ENCODE data around the gene LPIN2.

The LPIN2 gene

DNA sequence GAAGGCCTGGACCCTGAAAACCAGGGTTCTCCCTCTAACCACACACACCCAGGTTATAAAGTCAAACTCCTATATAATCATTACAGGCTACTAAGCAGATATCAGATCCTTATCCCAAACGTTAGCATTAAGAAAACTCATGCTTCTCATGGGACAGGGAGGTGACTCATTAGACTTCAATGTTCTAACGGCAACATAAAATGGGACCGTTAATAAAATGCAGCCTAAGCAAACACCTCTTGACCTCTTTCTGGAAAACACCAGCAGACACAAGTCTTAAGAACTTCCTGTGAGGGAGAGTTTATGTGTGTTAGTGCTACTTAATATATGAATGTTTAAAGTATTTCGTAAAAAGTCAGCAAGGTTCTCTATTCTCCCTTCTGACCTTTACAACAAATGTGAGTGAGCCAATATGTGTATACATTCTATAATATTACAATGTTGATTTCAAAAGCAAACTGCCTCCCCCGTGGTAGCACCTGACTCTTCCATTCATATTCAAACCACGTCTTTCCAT, 31.7 kb downstream of the LPIN2 start:
- Histone ChIP-seq H3K27me3 (ENCODE audit: control insufficient read depth, insufficient read depth, low read length) (no peaks in the 10 kb centered on the region), H3K4me1 (ENCODE audit: control insufficient read depth, insufficient read depth, low read length) (peaks cover 26% of the 10 kb centered on the region), H3K4me3 (ENCODE audit: low read depth, low read length) (no peak overlapping the region), H3K9ac (ENCODE audit: low read length) (no peak overlapping the region), H3K36me3 (ENCODE audit: control insufficient read depth, insufficient read depth, low read length) (no peaks in the 10 kb centered on the region), H3K9me3 (ENCODE audit: control insufficient read depth, insufficient read depth, low read depth, low read length) (peaks cover 4% of the 10 kb centered on the region; the same call in 1 of the 2 replicates), H3K27ac (ENCODE audit: low read depth, low read length) (0 out of 2 replicates have a peak overlapping the region, but pooled peaks have one; percentile 2)

DNA sequence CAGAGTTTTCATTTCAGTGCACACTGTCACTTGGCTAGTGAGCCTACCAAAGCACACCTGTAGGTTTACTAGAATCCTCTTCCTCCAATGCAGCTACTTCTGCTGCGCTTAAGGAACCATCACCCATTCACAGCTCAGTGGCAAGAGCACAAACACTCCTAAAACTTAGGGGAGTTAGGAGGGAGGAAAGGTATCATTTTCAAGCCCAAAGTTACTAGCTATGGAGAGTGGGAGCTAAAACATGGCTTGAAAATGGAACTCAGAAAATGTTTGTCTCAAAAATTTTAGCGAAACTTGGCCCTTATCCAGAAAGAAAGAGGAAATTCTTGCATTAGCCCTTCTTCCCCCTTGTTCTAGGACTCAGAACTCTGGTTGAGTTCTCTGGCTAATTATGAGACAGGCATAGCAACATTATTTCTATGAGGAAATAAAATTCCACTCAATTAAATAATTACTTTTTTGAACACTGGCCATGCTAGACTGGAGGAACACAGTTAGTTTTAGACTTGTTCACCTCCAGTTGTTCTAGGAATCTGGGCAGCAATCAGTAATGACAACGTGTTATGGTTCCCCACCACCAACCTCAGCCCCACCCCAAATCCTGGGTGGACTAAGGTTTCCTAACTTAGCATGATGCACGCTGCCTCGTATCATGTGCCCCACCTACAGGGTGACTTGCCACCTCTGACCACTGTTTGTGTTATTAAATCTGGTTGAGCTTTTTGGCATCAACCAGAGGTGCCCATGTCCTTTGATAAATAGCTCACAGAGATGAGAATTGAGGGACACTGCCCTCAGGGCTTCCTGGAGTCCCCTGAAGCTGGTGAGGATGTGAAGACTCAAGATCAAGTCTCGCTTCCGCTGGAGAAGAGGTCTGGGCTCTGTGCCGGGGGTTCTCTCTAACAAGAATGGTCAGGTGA, 32.8 kb downstream of the LPIN2 start:
- H3K4me3 ChIP-seq (ENCODE audit: low read depth, low read length): no peak overlapping the region
- no peaks in the 10 kb centered on the region for H3K9me3 ChIP-seq (ENCODE audit: control insufficient read depth, insufficient read depth, low read depth, low read length)
- no peaks in the 10 kb centered on the region for H3K27me3 ChIP-seq (ENCODE audit: control insufficient read depth, insufficient read depth, low read length)
- no peaks in the 10 kb centered on the region for H3K36me3 ChIP-seq (ENCODE audit: control insufficient read depth, insufficient read depth, low read length)
- peaks cover 26% of the 10 kb centered on the region for H3K4me1 ChIP-seq (ENCODE audit: control insufficient read depth, insufficient read depth, low read length)
- no peak overlapping the region for H3K9ac ChIP-seq (ENCODE audit: low read length)
- H3K27ac ChIP-seq (ENCODE audit: low read depth, low read length): no peak overlapping the region

DNA sequence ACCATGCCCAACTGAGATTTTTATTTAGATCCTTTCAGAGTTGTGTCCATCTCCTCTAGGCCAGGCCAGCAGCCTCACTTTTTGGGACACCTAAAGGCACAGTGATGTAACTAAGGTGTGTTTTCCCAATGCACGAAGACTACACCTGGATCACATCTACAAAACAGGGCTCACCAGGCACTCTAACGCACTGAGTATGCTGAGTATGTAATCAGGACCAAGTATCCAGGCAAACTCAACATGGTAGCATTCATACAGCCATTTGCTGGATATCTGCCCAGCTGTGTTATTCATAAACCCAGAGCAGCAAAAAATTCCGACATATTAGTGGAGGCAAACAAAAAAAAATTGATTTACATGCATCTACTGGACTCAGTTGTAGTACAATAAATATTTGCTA, 33.8 kb downstream of the LPIN2 start:
- H3K36me3 ChIP-seq (ENCODE audit: control insufficient read depth, insufficient read depth, low read length): no peaks in the 10 kb centered on the region
- no peaks in the 10 kb centered on the region for H3K9me3 ChIP-seq (ENCODE audit: control insufficient read depth, insufficient read depth, low read depth, low read length)
- peaks cover 26% of the 10 kb centered on the region for H3K4me1 ChIP-seq (ENCODE audit: control insufficient read depth, insufficient read depth, low read length)
- no peak overlapping the region for H3K9ac ChIP-seq (ENCODE audit: low read length)
- H3K27ac ChIP-seq (ENCODE audit: low read depth, low read length): no peak overlapping the region
- no peaks in the 10 kb centered on the region for H3K27me3 ChIP-seq (ENCODE audit: control insufficient read depth, insufficient read depth, low read length)
- no peak overlapping the region for H3K4me3 ChIP-seq (ENCODE audit: low read depth, low read length)

DNA sequence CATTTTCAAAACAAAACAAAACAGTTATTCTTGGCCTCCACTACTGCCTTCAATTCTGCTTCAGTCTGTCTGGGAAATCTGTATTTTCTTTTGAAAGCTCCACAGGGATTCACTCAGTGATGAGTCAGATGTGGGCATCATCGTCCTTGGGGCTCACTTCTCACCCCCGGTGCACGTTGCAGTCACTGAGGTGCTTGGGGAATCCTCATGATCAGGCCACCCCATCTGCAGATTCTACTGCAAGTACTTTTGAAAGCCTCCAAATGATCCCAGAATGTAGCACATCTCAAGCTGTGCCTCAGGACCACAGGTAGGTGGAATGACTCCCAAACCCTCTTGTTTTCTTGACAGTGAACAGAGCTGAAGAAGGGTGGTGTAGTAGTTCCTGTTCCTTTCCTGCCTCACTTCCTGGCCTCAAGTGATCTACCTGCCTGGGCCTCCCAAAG, 34.3 kb downstream of the LPIN2 start:
- Histone ChIP-seq H3K9me3 (ENCODE audit: control insufficient read depth, insufficient read depth, low read depth, low read length) (no peaks in the 10 kb centered on the region), H3K4me3 (ENCODE audit: low read depth, low read length) (no peak overlapping the region), H3K9ac (ENCODE audit: low read length) (no peak overlapping the region), H3K4me1 (ENCODE audit: control insufficient read depth, insufficient read depth, low read length) (peaks cover 26% of the 10 kb centered on the region), H3K36me3 (ENCODE audit: control insufficient read depth, insufficient read depth, low read length) (no peaks in the 10 kb centered on the region), H3K27ac (ENCODE audit: low read depth, low read length) (no peak overlapping the region), H3K27me3 (ENCODE audit: control insufficient read depth, insufficient read depth, low read length) (no peaks in the 10 kb centered on the region)

DNA sequence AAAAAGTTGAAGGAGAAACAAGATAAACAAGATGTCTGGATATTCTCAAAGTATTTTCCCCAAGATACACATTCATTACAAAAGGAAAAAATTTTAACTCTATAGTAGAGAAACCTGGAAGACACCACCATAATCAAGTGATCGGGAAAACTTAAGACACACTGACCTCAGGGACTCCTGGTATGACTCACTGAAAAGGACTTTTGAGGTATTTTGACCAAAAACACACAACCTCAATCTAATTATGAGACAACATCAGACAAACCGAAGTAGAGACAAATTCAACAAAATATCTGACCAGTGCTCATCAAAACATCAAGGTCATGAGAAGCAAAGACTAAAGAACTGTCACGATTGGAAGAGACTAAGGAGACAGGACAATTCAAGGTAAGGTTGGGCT, 34.7 kb downstream of the LPIN2 start:
- Histone ChIP-seq H3K9ac (ENCODE audit: low read length) (no peak overlapping the region), H3K4me1 (ENCODE audit: control insufficient read depth, insufficient read depth, low read length) (peaks cover 26% of the 10 kb centered on the region), H3K4me3 (ENCODE audit: low read depth, low read length) (no peak overlapping the region), H3K9me3 (ENCODE audit: control insufficient read depth, insufficient read depth, low read depth, low read length) (no peaks in the 10 kb centered on the region), H3K27ac (ENCODE audit: low read depth, low read length) (no peak overlapping the region), H3K27me3 (ENCODE audit: control insufficient read depth, insufficient read depth, low read length) (no peaks in the 10 kb centered on the region), H3K36me3 (ENCODE audit: control insufficient read depth, insufficient read depth, low read length) (no peaks in the 10 kb centered on the region)

DNA sequence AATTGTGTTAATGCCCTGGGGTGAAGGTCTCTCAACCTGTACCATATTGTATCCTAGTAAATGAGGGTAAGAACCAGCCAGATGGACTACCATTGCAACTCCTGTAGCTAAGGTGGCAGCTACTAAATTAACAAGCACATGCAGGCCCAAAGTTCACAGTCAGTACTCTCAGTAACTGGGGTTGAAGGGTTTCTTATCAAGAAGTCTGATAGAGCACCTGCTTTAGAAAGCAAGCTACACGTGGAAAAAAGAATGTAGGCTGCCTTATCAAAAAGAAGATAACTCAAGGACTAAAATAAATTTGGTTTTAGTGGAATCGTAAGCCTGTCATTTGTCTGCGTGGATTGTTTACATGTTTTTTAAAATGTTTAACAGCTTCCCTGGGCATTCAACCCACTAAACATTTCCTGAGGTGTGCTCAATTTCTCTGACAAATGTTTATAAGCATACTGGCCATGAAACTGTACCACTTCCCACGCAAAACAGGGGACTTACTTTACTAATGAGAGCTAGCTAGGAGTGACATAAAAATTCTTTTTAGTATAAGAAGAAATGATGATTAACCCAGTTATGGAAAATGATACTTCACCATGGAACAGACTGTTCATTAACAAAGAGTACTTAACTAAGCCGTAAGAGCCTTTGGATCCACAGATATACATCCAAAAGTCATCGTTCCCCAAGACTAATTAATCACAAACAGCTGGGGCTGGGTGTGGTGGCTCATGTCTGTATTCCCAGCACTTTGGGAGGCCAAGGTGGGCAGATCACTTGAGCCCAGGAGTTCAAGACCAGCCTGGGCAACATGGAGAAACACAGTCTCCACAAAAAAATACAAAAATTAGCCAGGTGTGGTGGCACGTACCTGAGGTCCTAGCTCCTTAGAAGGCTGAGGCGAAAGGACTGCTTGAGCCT, 36.5 kb downstream of the LPIN2 start:
- no peak overlapping the region for H3K4me3 ChIP-seq (ENCODE audit: low read depth, low read length)
- no peak overlapping the region for H3K9ac ChIP-seq (ENCODE audit: low read length)
- H3K36me3 ChIP-seq (ENCODE audit: control insufficient read depth, insufficient read depth, low read length): no peaks in the 10 kb centered on the region
- H3K27ac ChIP-seq (ENCODE audit: low read depth, low read length): no peak overlapping the region
- no peaks in the 10 kb centered on the region for H3K27me3 ChIP-seq (ENCODE audit: control insufficient read depth, insufficient read depth, low read length)
- H3K4me1 ChIP-seq (ENCODE audit: control insufficient read depth, insufficient read depth, low read length): peaks cover 9% of the 10 kb centered on the region
- no peaks in the 10 kb centered on the region for H3K9me3 ChIP-seq (ENCODE audit: control insufficient read depth, insufficient read depth, low read depth, low read length)

DNA sequence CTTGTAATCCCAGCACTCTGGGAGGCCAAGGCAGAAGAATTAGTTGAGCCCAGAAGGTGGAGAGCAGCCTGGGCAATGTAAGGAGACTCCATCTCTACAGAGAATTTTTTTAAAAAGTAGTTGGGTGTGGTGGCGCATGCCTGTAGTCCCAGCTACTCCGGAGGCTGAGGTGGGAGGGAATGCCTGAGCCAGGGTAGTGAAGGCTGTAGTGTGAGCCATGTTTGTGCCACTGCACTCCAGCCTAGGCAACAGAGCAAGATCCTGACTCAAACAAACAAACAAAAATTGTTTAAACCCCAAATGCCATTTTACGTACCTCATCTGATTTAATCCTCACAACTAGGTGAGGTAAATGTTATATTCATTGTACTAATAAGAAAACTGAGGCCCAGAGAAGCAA, 38.2 kb downstream of the LPIN2 start:
- H3K4me1 ChIP-seq (ENCODE audit: control insufficient read depth, insufficient read depth, low read length): no peaks in the 10 kb centered on the region
- H3K9ac ChIP-seq (ENCODE audit: low read length): no peak overlapping the region
- H3K9me3 ChIP-seq (ENCODE audit: control insufficient read depth, insufficient read depth, low read depth, low read length): no peaks in the 10 kb centered on the region
- H3K27me3 ChIP-seq (ENCODE audit: control insufficient read depth, insufficient read depth, low read length): no peaks in the 10 kb centered on the region
- no peaks in the 10 kb centered on the region for H3K36me3 ChIP-seq (ENCODE audit: control insufficient read depth, insufficient read depth, low read length)
- no peak overlapping the region for H3K27ac ChIP-seq (ENCODE audit: low read depth, low read length)
- no peak overlapping the region for H3K4me3 ChIP-seq (ENCODE audit: low read depth, low read length)

DNA sequence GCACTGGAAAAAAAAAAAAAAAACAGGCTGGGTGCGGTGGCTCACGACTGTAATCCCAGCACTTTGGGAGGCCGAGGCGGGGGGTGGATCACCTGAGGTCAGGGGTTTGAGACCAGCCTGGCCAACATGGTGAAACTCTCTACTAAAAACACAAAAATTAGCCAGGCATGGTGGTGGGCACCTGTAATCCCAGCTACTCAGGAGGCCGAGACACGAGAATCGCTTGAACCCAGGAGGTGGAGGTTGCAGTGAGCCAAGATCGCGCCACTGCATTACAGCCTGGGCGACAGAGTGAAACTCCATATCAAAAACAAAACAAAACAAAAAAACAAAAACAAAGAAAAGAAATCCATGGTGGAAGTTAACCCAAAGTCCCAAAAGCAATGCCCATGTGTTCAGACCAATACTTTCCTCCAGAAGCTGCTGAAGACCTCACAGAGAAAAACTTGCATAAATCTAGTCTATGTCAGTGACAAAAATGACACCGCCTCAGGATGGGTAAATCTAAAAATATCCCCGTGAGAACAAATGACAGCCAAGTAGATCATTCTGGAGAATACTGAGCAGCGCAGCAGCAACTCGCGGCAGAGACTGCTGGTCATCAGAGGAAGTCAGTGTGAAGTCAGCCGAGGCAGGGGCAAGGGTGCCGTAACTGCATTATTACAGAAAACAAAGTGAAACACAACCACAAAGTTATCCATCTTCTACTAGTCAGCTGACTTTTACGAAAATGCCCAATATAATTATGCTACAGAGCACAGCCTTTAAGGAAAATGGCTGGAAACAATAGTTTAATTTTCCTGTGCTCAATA, 41.0 kb downstream of the LPIN2 start:
- Histone ChIP-seq H3K27me3 (ENCODE audit: control insufficient read depth, insufficient read depth, low read length) (no peaks in the 10 kb centered on the region), H3K4me1 (ENCODE audit: control insufficient read depth, insufficient read depth, low read length) (peaks cover 22% of the 10 kb centered on the region), H3K4me3 (ENCODE audit: low read depth, low read length) (no peak overlapping the region), H3K9ac (ENCODE audit: low read length) (no peak overlapping the region), H3K36me3 (ENCODE audit: control insufficient read depth, insufficient read depth, low read length) (no peaks in the 10 kb centered on the region), H3K27ac (ENCODE audit: low read depth, low read length) (no peak overlapping the region), H3K9me3 (ENCODE audit: control insufficient read depth, insufficient read depth, low read depth, low read length) (no peaks in the 10 kb centered on the region)

DNA sequence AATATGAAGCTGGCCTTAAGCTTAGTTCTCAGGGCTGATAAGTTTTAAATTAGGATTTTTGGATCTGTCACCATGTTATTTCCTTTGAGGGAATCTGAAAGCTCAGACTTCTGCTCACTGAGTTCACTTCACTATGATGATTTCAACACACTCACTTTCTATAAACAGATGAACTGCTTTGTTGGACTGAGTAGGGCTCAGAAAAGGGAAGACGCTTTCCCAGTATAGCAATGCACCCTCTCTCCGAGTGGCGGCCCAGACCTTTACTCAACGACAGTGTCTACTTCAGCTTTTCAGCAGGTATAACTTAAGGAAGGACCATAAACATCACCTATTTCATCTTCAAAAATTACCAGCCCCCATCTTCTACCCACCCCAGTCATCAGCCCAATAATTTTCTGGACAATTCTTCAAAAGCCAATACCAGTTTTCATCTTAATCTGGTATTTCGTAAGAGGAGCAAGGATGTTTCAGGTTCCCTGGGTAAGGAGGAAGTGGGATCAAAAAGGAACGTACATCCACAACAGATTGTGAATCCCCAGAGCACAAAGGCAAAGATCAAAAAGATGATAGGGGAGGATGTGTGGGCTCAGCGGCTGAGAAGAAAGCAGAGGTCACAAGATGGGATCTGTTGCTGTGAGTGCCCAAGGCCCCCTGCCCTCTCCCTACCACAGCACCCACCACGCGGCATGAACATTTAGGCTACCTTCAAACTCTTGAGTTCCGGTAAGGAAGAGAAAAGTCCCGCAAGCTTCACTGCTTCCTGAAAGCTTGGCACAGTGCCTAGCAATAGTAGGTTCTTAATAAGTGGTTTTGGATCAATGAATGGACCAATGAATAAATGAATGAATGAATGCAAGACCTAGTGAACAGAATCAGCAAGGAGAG, 41.9 kb downstream of the LPIN2 start:
- H3K27ac ChIP-seq (ENCODE audit: low read depth, low read length): no peak overlapping the region
- H3K4me3 ChIP-seq (ENCODE audit: low read depth, low read length): no peak overlapping the region
- no peaks in the 10 kb centered on the region for H3K9me3 ChIP-seq (ENCODE audit: control insufficient read depth, insufficient read depth, low read depth, low read length)
- no peaks in the 10 kb centered on the region for H3K27me3 ChIP-seq (ENCODE audit: control insufficient read depth, insufficient read depth, low read length)
- no peak overlapping the region for H3K9ac ChIP-seq (ENCODE audit: low read length)
- peaks cover 22% of the 10 kb centered on the region for H3K4me1 ChIP-seq (ENCODE audit: control insufficient read depth, insufficient read depth, low read length)
- no peaks in the 10 kb centered on the region for H3K36me3 ChIP-seq (ENCODE audit: control insufficient read depth, insufficient read depth, low read length)

DNA sequence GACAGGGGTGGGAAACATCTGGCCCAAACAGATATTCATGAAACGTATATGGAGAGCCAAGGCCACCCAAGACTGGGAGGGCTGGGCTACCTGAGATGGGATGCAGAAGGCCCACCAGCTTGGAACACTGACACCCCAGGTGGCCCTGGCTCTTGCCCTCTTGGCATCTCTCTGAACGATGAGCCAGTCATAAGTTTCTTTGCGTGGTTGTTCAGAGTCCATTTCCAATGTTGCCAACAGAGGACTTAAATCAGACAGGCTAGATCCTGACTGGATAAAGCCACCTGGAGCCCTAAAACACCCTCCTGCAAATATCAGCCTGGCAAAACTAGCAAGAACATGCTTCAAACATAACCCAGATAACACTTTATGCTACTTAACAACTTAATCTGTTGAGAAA, 42.6 kb downstream of the LPIN2 start:
- Histone ChIP-seq H3K4me1 (ENCODE audit: control insufficient read depth, insufficient read depth, low read length) (peaks cover 22% of the 10 kb centered on the region), H3K27me3 (ENCODE audit: control insufficient read depth, insufficient read depth, low read length) (no peaks in the 10 kb centered on the region), H3K36me3 (ENCODE audit: control insufficient read depth, insufficient read depth, low read length) (no peaks in the 10 kb centered on the region), H3K27ac (ENCODE audit: low read depth, low read length) (no peak overlapping the region), H3K9ac (ENCODE audit: low read length) (no peak overlapping the region), H3K4me3 (ENCODE audit: low read depth, low read length) (no peak overlapping the region), H3K9me3 (ENCODE audit: control insufficient read depth, insufficient read depth, low read depth, low read length) (no peaks in the 10 kb centered on the region)

All from HUES6 (cell line).